Osteocyte (in vitro differentiated cells): ENCODE measurements around the gene ZCCHC2. TPM values are rescaled to one million over a fixed set of nuclear protein-coding genes. Genes with fewer than 3 reads are reported as not detected.

Experiments
- DNase-seq: peaks from one replicate; pipeline ENCODE4 v3.0.0; 2021; ENCODE audit warnings: mixed read lengths; ENCODE audit not compliant: unreplicated experiment; ENCODE audit errors: extremely low spot score
- H3K27ac Mint-ChIP-seq: one replicate; pipeline ENCODE4 v1.8.0; 2021; ENCODE audit warnings: mild to moderate bottlenecking, mixed read lengths; ENCODE audit not compliant: unreplicated experiment
- H3K27me3 Mint-ChIP-seq: one replicate; pipeline ENCODE4 v1.8.0; 2021; ENCODE audit warnings: mixed read lengths; ENCODE audit not compliant: unreplicated experiment
- H3K36me3 Mint-ChIP-seq: one replicate; pipeline ENCODE4 v1.8.0; 2021; ENCODE audit warnings: mixed read lengths; ENCODE audit not compliant: unreplicated experiment
- H3K4me1 Mint-ChIP-seq: one replicate; pipeline ENCODE4 v1.8.0; 2021; ENCODE audit warnings: mixed read lengths; ENCODE audit not compliant: unreplicated experiment
- H3K4me3 Mint-ChIP-seq: one replicate; pipeline ENCODE4 v1.8.0; 2021; ENCODE audit warnings: mild to moderate bottlenecking, moderate library complexity, mixed read lengths; ENCODE audit not compliant: unreplicated experiment
- H3K9me3 Mint-ChIP-seq: one replicate; pipeline ENCODE4 v1.8.0; 2021; ENCODE audit warnings: mixed read lengths; ENCODE audit not compliant: unreplicated experiment
- total RNA-seq: library from RNA; stranded (reverse); gene quantifications from 2 replicates; pipeline ENCODE4 v1.2.1, GENCODE V29; 2021
- TF ChIP-seq, protein P1 (sequence below): fragments of 200-600 bp; sonication (generic); IDR thresholded peaks from 2 replicates; pipeline ENCODE4 v1.5.0; 2021; ENCODE audit warnings: antibody characterized with exemption, mild to moderate bottlenecking, moderate library complexity

The ZCCHC2 gene
- total RNA-seq, 1 donor from 2014 or later = 11.2 TPM

DNA sequence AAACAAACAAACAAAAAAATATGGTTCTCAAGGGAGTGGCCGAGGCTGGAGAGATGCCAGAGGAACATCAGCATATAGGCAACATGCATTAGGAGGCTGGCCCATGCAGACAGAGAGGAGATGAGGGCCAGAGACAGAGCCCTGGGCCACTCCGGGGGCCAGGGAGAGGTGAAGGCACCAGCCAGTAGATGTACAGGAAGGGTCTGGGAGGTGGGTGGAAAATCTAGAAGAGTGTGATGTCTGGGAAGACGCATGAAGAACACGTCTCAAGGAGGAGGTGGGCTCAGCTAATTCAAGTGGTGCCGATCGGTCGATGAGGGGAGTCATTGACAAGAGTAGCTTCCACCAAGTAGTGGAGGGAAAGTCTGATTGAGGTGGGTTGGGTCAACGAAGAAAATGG lies 79.9 kb downstream of the ZCCHC2 start:
- peaks cover 10% of the 10 kb centered on the region for H3K9me3 Mint-ChIP-seq
- H3K27ac Mint-ChIP-seq = no peak overlapping the region
- H3K27me3 Mint-ChIP-seq = peaks cover 58% of the 10 kb centered on the region
- no peaks in the 10 kb centered on the region for H3K36me3 Mint-ChIP-seq
- H3K4me3 Mint-ChIP-seq = no peak overlapping the region
- no peaks in the 10 kb centered on the region for H3K4me1 Mint-ChIP-seq
- TF ChIP-seq, protein P1, sequence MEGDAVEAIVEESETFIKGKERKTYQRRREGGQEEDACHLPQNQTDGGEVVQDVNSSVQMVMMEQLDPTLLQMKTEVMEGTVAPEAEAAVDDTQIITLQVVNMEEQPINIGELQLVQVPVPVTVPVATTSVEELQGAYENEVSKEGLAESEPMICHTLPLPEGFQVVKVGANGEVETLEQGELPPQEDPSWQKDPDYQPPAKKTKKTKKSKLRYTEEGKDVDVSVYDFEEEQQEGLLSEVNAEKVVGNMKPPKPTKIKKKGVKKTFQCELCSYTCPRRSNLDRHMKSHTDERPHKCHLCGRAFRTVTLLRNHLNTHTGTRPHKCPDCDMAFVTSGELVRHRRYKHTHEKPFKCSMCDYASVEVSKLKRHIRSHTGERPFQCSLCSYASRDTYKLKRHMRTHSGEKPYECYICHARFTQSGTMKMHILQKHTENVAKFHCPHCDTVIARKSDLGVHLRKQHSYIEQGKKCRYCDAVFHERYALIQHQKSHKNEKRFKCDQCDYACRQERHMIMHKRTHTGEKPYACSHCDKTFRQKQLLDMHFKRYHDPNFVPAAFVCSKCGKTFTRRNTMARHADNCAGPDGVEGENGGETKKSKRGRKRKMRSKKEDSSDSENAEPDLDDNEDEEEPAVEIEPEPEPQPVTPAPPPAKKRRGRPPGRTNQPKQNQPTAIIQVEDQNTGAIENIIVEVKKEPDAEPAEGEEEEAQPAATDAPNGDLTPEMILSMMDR = no peak
- no peak for DNase-seq

DNA sequence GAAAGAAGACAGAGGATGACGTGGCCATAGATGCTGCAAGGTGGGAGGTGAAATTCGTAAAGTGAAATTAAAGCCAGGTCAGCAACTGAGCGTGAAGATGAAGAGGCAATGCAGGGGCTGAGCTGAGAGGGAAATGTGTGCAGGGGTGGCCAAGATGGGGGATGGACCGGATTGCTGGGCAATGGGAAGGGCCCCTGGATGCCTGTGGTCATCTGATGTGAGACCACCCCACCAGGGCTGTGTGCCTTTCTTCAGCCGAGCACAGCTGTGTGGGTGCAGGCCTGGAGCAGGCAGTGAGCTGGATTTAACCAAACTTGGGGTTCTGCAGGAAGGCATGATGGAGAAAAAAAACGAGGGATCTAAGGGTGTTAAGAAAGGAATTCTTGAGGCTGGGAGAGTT lies 80.4 kb downstream of the ZCCHC2 start:
- peaks cover 10% of the 10 kb centered on the region for H3K9me3 Mint-ChIP-seq
- H3K4me1 Mint-ChIP-seq = no peaks in the 10 kb centered on the region
- peaks cover 58% of the 10 kb centered on the region for H3K27me3 Mint-ChIP-seq
- no peak overlapping the region for H3K27ac Mint-ChIP-seq
- TF ChIP-seq, protein P1 = no peak
- H3K4me3 Mint-ChIP-seq = no peak overlapping the region
- no peaks in the 10 kb centered on the region for H3K36me3 Mint-ChIP-seq
- no peak for DNase-seq

DNA sequence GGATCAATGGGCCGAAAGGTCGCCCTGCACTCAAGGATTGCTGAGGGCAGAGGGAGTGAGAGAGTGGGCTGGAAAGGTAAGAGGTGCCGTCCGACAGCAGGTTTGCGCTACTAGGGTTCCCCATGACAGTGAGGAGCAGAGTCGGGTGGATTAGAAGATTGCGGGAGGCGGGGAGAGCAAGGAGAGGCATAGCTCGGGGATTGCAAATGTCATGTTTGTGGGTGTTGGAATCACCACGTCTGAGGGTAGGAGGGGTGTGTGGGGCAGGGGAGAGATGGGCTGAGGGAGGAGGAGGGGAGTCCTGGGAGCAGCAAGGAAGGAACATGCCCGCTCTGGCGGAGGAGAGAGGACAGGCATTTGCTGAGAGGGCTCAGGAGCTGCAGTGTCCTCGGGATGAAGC lies 81.2 kb downstream of the ZCCHC2 start:
- Mint-ChIP-seq H3K4me1 (no peaks in the 10 kb centered on the region), H3K27ac (no peak overlapping the region), H3K27me3 (peaks cover 50% of the 10 kb centered on the region), H3K4me3 (no peak overlapping the region), H3K36me3 (no peaks in the 10 kb centered on the region), H3K9me3 (peaks cover 10% of the 10 kb centered on the region)
- TF ChIP-seq, protein P1 = no peak
- DNase-seq = no peak

DNA sequence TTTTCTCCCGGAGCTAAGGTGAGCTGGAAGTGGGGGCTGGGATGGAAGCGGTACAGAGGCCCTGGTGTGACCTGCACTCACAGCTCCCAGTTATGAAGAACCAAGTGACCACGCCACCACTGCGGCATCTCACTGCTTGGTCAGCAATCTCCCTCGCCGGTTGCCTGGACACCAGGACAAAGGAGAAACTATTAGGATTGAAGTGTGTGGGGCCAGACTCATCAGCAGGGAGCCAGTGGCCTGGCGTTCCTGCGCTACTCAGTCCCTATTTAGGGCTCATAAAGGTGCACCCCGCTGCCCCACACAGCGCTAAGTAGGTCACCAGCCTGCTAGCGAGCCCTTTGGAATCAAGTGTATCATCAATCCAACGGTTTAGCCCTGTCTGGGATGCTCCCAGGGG lies 82.9 kb downstream of the ZCCHC2 start:
- Mint-ChIP-seq H3K27ac (no peak overlapping the region), H3K4me3 (no peak overlapping the region), H3K9me3 (peaks cover under 1% of the 10 kb centered on the region), H3K4me1 (peaks cover 3% of the 10 kb centered on the region), H3K36me3 (no peaks in the 10 kb centered on the region), H3K27me3 (peaks cover 37% of the 10 kb centered on the region)
- DNase-seq = no peak
- TF ChIP-seq, protein P1 = no peak

DNA sequence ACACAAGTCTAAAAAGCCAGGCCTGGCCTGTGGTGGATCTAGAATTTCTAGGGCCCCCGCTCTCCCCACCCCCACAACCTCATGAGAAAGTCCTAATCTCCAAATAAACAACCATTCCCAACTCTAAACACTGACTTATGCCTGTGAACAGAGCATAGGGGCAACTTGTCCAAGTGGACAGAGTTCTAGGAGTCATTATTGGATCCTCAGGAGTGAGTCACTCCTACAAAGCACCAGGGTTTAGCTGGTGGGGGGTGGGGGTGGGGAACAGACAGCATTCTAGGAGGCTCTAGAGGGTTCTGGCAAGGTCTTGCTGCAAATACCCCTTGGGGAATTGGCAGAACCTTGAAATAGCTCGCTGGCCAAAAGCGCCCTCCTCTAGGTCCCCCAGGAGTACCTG lies 83.3 kb downstream of the ZCCHC2 start:
- Mint-ChIP-seq H3K27ac (no peak overlapping the region), H3K36me3 (no peaks in the 10 kb centered on the region), H3K9me3 (no peaks in the 10 kb centered on the region), H3K27me3 (peaks cover 37% of the 10 kb centered on the region), H3K4me3 (no peak overlapping the region), H3K4me1 (peaks cover 5% of the 10 kb centered on the region)
- TF ChIP-seq, protein P1 = no peak
- DNase-seq = no peak
